Activated T-cell treated with anti-CD3 and anti-CD28 coated beads for 48 hours (primary cell): ENCODE results near the gene MGLL.

Source experiments
- DNase-seq: peaks from one replicate; pipeline ENCODE4 v3.0.0-alpha.2; 2020; ENCODE audit warnings: low read depth

MGLL gene

GRCh38 chr3:127788451-127788909 is 33.8 kb downstream of the MGLL start:
- no peak for DNase-seq

- DNase-seq: no peak
These were observed 34.5 kb downstream of the MGLL start for GRCh38 chr3:127787571-127788365.

DNA sequence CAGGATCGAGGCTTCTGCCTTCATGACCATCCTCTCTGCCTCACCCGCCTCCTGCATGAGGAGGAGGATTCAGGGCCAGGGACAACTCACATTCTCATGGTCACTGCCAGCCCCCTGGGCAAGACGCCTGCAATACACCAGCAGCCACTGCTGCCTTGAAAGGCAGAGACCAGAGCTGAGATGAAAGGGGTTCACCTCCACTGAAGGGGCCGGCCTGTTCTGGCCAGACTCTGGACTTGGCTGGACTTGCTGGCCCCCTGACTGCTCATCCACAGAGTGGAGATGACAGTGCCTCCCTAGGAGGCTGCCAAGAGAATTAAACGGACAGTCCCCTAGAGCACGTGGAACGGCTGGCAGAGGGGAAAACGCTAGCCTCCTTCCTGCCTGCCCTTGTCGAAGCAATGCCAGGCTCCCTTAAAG is 35.2 kb downstream of the MGLL start:
- no peak for DNase-seq

GRCh38 chr3:127786353-127787070 is 35.8 kb downstream of the MGLL start:
- no peak for DNase-seq

- no peak for DNase-seq
These were observed 36.5 kb downstream of the MGLL start for GRCh38 chr3:127785711-127786265.

- no peak for DNase-seq
These were observed 37.2 kb downstream of the MGLL start for GRCh38 chr3:127784865-127785710.

DNA sequence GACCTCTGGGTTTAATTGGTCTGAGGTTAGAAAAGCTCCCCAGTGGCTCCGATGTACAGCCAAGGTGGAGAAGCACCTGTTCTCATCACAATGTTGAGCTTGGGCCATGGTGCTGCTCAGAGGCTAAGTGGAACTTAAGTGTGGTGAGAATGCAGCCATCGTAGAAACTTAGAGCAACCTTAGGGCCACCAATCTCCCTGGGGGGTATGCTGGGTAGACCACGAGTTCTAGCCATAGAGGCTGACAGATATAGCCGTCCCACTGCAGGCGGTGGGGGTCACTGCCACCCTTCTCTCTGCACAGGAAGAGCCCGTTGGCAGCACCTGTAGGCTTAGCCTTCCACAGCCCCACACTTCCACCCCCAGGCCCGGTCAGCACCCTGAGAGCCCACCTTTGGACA is 38.0 kb downstream of the MGLL start:
- DNase-seq: no peak

- no peak for DNase-seq
These were observed 38.6 kb downstream of the MGLL start for GRCh38 chr3:127783642-127784160.

DNA sequence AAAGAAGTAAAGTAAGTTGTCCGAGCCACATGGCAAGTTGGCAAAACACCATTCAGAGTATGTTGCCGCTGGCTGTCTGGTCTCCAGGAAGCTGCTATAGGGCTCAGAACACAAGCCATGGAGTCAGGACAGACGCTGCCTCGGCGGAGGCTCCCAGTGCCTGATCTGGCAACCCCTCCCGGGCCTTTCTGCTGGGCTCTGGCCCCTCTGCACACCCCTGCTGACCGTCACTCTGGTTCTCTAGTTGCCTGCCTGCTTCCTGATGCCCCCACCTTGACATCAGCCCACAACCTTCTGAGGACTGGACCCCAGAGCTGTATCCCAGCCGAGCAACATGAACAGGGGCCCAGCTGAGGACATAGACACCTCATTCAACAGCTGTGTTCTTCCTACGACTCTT is 39.1 kb downstream of the MGLL start:
- DNase-seq: no peak

- no peak for DNase-seq
These were observed 40.8 kb downstream of the MGLL start for GRCh38 chr3:127781411-127782001.

DNA sequence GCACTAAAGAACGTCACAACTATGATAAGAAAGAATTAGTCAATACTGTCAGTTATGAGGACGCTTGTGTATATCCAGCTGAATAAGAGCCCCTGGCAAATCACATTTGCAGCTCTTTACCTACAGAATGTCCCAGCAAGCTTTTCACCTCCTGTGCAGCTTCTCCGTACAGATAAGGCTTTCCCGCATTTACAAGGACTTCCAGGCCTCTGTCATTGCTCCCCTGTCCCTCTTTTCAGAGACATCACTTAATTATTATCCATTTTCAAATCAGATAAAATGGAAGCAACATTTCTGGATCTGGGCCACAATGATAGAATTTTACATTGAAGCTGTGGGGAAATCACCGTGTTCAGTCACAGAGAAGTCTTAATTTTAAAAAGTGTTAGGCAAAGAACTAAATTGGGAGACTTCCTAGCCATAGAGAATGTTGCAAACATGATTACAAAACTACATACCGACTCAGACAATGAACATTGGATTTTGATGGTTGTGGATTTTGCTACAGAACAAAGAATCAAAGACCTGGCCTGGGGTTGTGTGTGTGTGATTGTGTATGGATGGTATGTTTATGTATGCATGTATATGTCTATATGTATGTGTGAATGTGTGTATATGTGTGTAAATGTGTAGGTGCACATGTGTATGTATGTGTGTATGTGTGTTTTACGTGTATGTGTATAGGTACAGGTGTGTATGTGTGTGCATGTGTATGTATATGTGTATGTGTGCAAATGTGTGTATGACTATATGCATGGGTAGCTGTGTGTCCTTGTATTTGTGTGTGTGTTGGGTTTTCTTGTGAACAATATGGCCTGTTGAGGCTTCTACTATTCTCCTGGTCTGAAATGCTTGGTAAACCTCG is 41.5 kb downstream of the MGLL start:
- DNase-seq: no peak

DNA sequence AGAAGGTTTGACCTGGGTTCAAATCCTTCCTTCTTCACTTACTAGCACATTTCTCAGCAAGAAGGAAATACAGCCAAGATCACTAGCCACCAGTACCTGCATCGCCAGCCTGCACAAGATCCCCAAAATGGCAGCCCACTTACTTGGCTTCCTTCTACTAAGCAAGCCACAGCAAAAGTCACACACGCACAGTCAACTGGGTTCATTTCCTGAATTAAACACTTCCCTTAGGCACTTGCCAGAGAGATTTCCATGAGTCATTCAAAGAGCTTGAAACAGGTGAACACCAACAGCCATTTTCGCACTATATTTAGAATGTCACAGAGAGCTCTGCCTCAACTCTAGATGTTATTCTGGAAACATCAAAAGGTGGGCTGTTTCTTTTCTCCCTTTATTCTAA is 42.6 kb downstream of the MGLL start:
- no peak for DNase-seq

DNA sequence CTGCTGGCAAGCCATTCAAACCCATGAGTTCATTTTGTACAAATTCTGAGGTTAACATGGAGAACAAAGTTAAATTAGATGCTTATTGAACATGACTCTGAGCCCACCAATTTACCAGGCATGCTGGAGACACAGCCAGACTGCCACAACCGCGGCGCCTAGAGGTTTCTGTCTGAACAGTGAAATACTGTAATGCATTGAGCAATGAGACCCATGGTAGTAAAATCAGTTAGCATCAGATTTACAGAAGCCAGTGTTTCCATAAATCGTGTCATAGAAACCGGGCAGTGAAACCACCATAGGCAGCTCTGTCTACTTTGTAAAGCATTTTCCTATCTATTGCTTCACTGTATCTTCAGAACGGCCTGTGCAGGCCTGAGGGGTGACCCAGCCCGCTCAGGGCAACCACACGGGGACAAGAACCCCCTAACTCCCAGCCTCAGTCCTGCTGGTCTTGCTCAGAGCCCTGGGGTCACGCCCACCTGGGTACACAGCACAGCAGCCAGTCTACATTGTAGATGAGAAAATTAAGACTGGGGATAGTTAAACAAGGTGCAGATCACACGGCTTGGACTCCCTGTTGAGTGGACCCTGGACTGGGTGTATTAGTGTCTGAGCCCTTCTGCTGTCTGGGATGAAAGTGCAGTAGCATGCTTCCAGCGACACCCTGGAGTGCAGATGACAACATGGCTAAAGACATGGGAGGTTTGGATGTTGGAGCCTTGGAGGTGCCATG is 44.2 kb downstream of the MGLL start:
- no peak for DNase-seq

GRCh38 chr3:127777332-127777731 is 45.0 kb downstream of the MGLL start:
- no peak for DNase-seq

- DNase-seq: no peak
These were observed 46.0 kb downstream of the MGLL start for GRCh38 chr3:127776347-127776746.

- no peak for DNase-seq
These were observed 46.8 kb downstream of the MGLL start for GRCh38 chr3:127775398-127776109.

- DNase-seq: no peak
These were observed 47.7 kb downstream of the MGLL start for GRCh38 chr3:127774647-127775046.

- DNase-seq: no peak
These were observed 48.4 kb downstream of the MGLL start for GRCh38 chr3:127773752-127774395.
